Occipital lobe (tissue), 2 donors: ENCODE results near the gene FLNC. TPM values are rescaled to one million over a fixed set of nuclear protein-coding genes. Genes with fewer than 3 reads are reported as not detected.

Experiments
- DNase-seq: peaks from one replicate; lab custom pipeline; 2025; lab: John Stamatoyannopoulos, UW
- total RNA-seq: library from RNA; depleted of rRNA; stranded (reverse); fragments of >200 nt; gene quantifications from one replicate; pipeline ENCODE4 v1.2.3, GENCODE V29; 2014

Gene FLNC
- total RNA-seq, 1 donor from 2014 or later = 3.6 TPM

- DNase-seq = no peak
Observed at GRCh38 chr7:128890306-128891109, 60.3 kb downstream of the FLNC start.

GRCh38 chr7:128891110-128891941 lies 61.1 kb downstream of the FLNC start:
- DNase-seq = no peak

- no peak for DNase-seq
Observed at GRCh38 chr7:128891942-128892269, 61.7 kb downstream of the FLNC start.

- DNase-seq = no peak
Observed at GRCh38 chr7:128892521-128893250, 62.5 kb downstream of the FLNC start.

GRCh38 chr7:128893251-128894100 lies 63.3 kb downstream of the FLNC start:
- DNase-seq = no peak

GRCh38 chr7:128894101-128894440 lies 63.9 kb downstream of the FLNC start:
- no peak for DNase-seq

GRCh38 chr7:128895320-128895719 lies 65.1 kb downstream of the FLNC start:
- DNase-seq = no peak

- DNase-seq = no peak
Observed at GRCh38 chr7:128899392-128899791, 69.2 kb downstream of the FLNC start.

- no peak for DNase-seq
Observed at GRCh38 chr7:128900237-128900636, 70.0 kb downstream of the FLNC start.

- DNase-seq = no peak
Observed at GRCh38 chr7:128902761-128903585, 72.8 kb downstream of the FLNC start.

GRCh38 chr7:128903621-128904361 lies 73.6 kb downstream of the FLNC start:
- no peak for DNase-seq

- no peak for DNase-seq
Observed at GRCh38 chr7:128904381-128905197, 74.4 kb downstream of the FLNC start.

GRCh38 chr7:128906001-128906765 lies 76.0 kb downstream of the FLNC start:
- DNase-seq = no peak

GRCh38 chr7:128906766-128907559 lies 76.8 kb downstream of the FLNC start:
- no peak for DNase-seq
